ENCODE data around the gene MMP11. TPM values are rescaled to one million over a fixed set of nuclear protein-coding genes. Genes with fewer than 3 reads are reported as not detected.
"Not testable (repeated sequence)": the region's sequence is repeated elsewhere in the genome, so short reads cannot be mapped to it uniquely, and the experiment has no call there.

The MMP11 gene, protein sequence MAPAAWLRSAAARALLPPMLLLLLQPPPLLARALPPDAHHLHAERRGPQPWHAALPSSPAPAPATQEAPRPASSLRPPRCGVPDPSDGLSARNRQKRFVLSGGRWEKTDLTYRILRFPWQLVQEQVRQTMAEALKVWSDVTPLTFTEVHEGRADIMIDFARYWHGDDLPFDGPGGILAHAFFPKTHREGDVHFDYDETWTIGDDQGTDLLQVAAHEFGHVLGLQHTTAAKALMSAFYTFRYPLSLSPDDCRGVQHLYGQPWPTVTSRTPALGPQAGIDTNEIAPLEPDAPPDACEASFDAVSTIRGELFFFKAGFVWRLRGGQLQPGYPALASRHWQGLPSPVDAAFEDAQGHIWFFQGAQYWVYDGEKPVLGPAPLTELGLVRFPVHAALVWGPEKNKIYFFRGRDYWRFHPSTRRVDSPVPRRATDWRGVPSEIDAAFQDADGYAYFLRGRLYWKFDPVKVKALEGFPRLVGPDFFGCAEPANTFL
- total RNA-seq (2014; rRNA removed; shearing (Covaris generic); ENCODE audit: low replicate concordance) = 48.2 and 84.2 TPM in 2 replicates

DNA sequence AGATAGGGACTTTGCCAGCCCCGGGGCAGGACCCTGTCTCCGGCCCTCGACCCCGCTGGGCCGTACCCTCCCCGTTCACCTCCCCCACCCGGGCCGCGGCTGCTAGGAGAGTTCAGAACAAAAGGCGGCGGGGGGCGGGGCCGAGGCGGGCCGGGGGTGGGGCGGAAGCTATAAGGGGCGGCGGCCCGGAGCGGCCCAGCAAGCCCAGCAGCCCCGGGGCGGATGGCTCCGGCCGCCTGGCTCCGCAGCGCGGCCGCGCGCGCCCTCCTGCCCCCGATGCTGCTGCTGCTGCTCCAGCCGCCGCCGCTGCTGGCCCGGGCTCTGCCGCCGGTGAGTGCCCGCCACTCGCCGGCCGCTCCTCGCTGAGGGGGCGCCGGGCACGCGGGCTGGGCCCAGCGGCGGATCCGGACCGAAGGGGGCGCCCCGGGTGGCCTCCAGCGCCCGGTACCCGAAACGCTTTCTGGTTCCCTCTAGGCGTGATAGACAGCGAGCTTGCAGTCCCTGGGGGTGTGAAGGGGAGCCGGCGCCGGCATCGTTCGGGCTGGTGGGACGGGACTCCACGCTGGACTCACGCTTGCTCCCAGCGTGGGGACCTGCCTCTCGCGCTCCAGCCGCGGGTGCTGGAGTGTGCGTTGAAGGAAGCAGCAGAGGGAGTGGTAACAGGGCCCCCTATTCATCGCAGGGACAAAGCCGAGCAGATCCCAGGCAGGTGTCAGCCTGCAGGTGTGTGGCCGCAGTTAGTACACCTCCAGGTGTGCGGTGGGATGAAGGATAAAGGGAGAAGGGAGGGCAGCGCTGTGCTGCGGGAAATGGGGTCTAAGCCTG, at the start of gene MMP11:
Gene MMP11, plus strand, starts transcription at position 201 of the 825 bp plus-strand sequence. Its CDS starts 22 bp downstream, at position 223.
- Histone ChIP-seq H3K4me1 (ENCODE audit: low read length) (peaks cover 55% of the 10 kb centered on the region), H4K20me1 (ENCODE audit: insufficient read depth, low read depth, low read length) (peaks cover 4% of the 10 kb centered on the region; the same call in 1 of the 2 replicates), H3K79me2 (ENCODE audit: low read length) (peaks cover 24% of the 10 kb centered on the region; the same call in 1 of the 2 replicates), H3K36me3 (ENCODE audit: insufficient read depth, low read length) (no peaks in the 10 kb centered on the region), H3K4me2 (ENCODE audit: low read depth, low read length, poor library complexity, severe bottlenecking) (peak within 1 kb of the TSS; percentile 68), H3K9me2 (replicated peaks; ENCODE audit: insufficient read depth, low read length) (no peaks in the 10 kb centered on the region), H2AFZ (ENCODE audit: low read length) (peak within 1 kb of the TSS; percentile 87; the same call in 1 of the 2 replicates), H3K27me3 (ENCODE audit: low read length) (no peaks in the 10 kb centered on the region), H3K4me3 (ENCODE audit: low read length) (peak within 1 kb of the TSS; percentile 87), H3K27ac (ENCODE audit: low read length) (peak within 1 kb of the TSS; percentile 97), H3K9ac (ENCODE audit: low read length) (peak within 1 kb of the TSS; percentile 92), H3K9me3 (ENCODE audit: low read length) (no peaks in the 10 kb centered on the region)
- peak; percentile 89 for DNase-seq

- H3K36me3 ChIP-seq (ENCODE audit: insufficient read depth, low read length); H3K9me2 ChIP-seq (replicated peaks; ENCODE audit: insufficient read depth, low read length); H3K9me3 ChIP-seq (ENCODE audit: low read length); H3K4me2 ChIP-seq (ENCODE audit: low read depth, low read length, poor library complexity, severe bottlenecking); H3K9ac ChIP-seq (ENCODE audit: low read length); H2AFZ ChIP-seq (ENCODE audit: low read length); H3K4me3 ChIP-seq (ENCODE audit: low read length); H3K4me1 ChIP-seq (ENCODE audit: low read length); H3K27ac ChIP-seq (ENCODE audit: low read length); DNase-seq; H4K20me1 ChIP-seq (ENCODE audit: insufficient read depth, low read depth, low read length); H3K27me3 ChIP-seq (ENCODE audit: low read length); H3K79me2 ChIP-seq (ENCODE audit: low read length): not testable (repeated sequence)
Observed at GRCh38 chr22:23728108-23728507, 44.5 kb upstream of the MMP11 start.

DNA sequence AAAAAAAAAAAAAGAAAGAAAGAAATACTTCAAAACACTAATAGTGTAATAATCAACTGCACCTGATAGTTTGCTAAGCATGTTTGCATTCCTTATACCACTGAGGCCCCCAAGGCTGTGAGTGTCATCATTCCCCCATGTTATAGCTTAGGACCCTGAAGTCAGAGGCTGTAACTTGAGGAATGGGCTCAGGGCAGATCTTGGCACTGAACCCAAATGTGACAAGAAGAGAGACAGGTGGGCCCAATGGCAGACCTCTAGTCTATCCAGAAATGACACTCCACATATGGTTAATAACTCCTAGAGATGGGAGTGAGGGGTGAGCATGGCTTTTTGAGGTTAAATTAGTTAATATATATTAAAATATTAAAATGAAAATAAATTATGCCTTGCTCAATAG, 35.0 kb upstream of the MMP11 start:
- H3K9me2 ChIP-seq (replicated peaks; ENCODE audit: insufficient read depth, low read length) = no peaks in the 10 kb centered on the region
- H4K20me1 ChIP-seq (ENCODE audit: insufficient read depth, low read depth, low read length) = no peaks in the 10 kb centered on the region
- 0 out of 2 replicates have a peak, but pooled peaks cover 2% of the 10 kb centered on the region for H3K36me3 ChIP-seq (ENCODE audit: insufficient read depth, low read length)
- H3K4me2 ChIP-seq (ENCODE audit: low read depth, low read length, poor library complexity, severe bottlenecking) = no peak overlapping the region
- H3K4me3 ChIP-seq (ENCODE audit: low read length) = no peak overlapping the region
- no peak overlapping the region for H3K9ac ChIP-seq (ENCODE audit: low read length)
- H3K27ac ChIP-seq (ENCODE audit: low read length) = no peak overlapping the region
- DNase-seq = no peak
- no peaks in the 10 kb centered on the region for H3K9me3 ChIP-seq (ENCODE audit: low read length)
- H3K79me2 ChIP-seq (ENCODE audit: low read length) = no peaks in the 10 kb centered on the region
- H2AFZ ChIP-seq (ENCODE audit: low read length) = no peak overlapping the region
- no peaks in the 10 kb centered on the region for H3K27me3 ChIP-seq (ENCODE audit: low read length)
- no peaks in the 10 kb centered on the region; the same call in none of the 2 replicates for H3K4me1 ChIP-seq (ENCODE audit: low read length)

- no peaks in the 10 kb centered on the region for H4K20me1 ChIP-seq (ENCODE audit: insufficient read depth, low read depth, low read length)
- H3K9me2 ChIP-seq (replicated peaks; ENCODE audit: insufficient read depth, low read length) = no peaks in the 10 kb centered on the region
- no peak overlapping the region for H3K27ac ChIP-seq (ENCODE audit: low read length)
- H3K4me3 ChIP-seq (ENCODE audit: low read length) = no peak overlapping the region
- H2AFZ ChIP-seq (ENCODE audit: low read length) = no peak overlapping the region
- H3K79me2 ChIP-seq (ENCODE audit: low read length) = peaks cover 6% of the 10 kb centered on the region; the same call in 1 of the 2 replicates
- H3K4me1 ChIP-seq (ENCODE audit: low read length) = peaks cover 11% of the 10 kb centered on the region
- H3K27me3 ChIP-seq (ENCODE audit: low read length) = no peaks in the 10 kb centered on the region
- H3K9me3 ChIP-seq (ENCODE audit: low read length) = no peaks in the 10 kb centered on the region
- no peak overlapping the region for H3K9ac ChIP-seq (ENCODE audit: low read length)
- DNase-seq = peak; percentile 24
- no peak overlapping the region for H3K4me2 ChIP-seq (ENCODE audit: low read depth, low read length, poor library complexity, severe bottlenecking)
- H3K36me3 ChIP-seq (ENCODE audit: insufficient read depth, low read length) = peaks cover 16% of the 10 kb centered on the region; the same call in 1 of the 2 replicates
Observed at GRCh38 chr22:23742505-23743264, 30.0 kb upstream of the MMP11 start.

DNA sequence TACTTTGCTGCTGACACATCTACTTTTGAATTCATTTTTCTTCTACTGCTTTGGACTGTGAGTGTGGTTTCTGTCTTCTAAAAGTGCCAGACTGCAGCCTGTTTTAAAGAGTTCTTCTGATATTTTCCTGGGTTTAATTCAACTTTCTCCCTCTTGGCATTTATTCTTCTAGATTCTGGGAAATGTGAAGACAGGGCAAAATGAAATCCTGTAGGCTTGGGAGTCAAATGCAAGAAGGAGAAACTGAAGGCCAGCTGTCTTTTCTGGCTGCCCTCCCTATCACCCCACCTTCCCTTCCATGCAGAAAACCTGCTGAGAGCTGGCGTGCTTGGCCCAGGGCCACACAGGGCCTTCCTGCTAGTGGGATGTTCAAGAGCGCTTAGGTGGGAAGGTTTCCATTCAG, 29.3 kb upstream of the MMP11 start:
- H2AFZ ChIP-seq (ENCODE audit: low read length) = no peak overlapping the region
- no peaks in the 10 kb centered on the region for H4K20me1 ChIP-seq (ENCODE audit: insufficient read depth, low read depth, low read length)
- H3K9ac ChIP-seq (ENCODE audit: low read length) = no peak overlapping the region
- H3K27ac ChIP-seq (ENCODE audit: low read length) = no peak overlapping the region
- H3K4me1 ChIP-seq (ENCODE audit: low read length) = peaks cover 17% of the 10 kb centered on the region
- H3K27me3 ChIP-seq (ENCODE audit: low read length) = no peaks in the 10 kb centered on the region
- DNase-seq = peak; percentile 34
- H3K9me2 ChIP-seq (replicated peaks; ENCODE audit: insufficient read depth, low read length) = no peaks in the 10 kb centered on the region
- H3K4me2 ChIP-seq (ENCODE audit: low read depth, low read length, poor library complexity, severe bottlenecking) = no peak overlapping the region
- H3K36me3 ChIP-seq (ENCODE audit: insufficient read depth, low read length) = peaks cover 16% of the 10 kb centered on the region; the same call in 1 of the 2 replicates
- no peak overlapping the region for H3K4me3 ChIP-seq (ENCODE audit: low read length)
- no peaks in the 10 kb centered on the region for H3K9me3 ChIP-seq (ENCODE audit: low read length)
- peaks cover 6% of the 10 kb centered on the region; the same call in 1 of the 2 replicates for H3K79me2 ChIP-seq (ENCODE audit: low read length)

GRCh38 chr22:23744001-23744400, 28.6 kb upstream of the MMP11 start:
- DNase-seq = no peak
- H3K9ac ChIP-seq (ENCODE audit: low read length) = no peak overlapping the region

DNA sequence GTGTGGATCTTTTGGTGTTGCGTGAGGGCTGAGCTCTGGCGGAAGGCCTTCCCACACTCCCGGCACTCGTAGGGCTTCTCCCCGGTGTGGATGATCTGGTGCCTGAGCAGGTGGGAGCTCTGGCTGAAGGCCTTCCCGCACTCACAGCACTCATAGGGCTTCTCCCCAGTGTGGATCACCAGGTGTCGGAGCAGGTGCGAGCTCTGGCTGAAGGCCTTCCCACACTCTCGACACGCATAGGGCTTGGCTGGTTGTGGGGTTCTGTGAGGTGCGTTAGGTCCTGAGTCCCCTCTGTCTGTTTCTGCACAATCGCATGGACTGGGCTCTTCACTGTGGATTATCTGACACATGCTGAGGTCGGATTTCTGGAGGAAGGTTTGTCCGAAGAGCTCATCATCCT, 28.2 kb upstream of the MMP11 start:
- H3K9me3 ChIP-seq (ENCODE audit: low read length) = no peaks in the 10 kb centered on the region
- no peaks in the 10 kb centered on the region for H3K27me3 ChIP-seq (ENCODE audit: low read length)
- H3K9me2 ChIP-seq (replicated peaks; ENCODE audit: insufficient read depth, low read length) = no peaks in the 10 kb centered on the region
- no peak overlapping the region for H3K27ac ChIP-seq (ENCODE audit: low read length)
- H3K79me2 ChIP-seq (ENCODE audit: low read length) = peaks cover 6% of the 10 kb centered on the region; the same call in 1 of the 2 replicates
- DNase-seq = no peak
- H3K4me2 ChIP-seq (ENCODE audit: low read depth, low read length, poor library complexity, severe bottlenecking) = no peak overlapping the region
- H3K4me3 ChIP-seq (ENCODE audit: low read length) = no peak overlapping the region
- H2AFZ ChIP-seq (ENCODE audit: low read length) = no peak overlapping the region
- H3K4me1 ChIP-seq (ENCODE audit: low read length) = peaks cover 17% of the 10 kb centered on the region
- no peak overlapping the region for H3K9ac ChIP-seq (ENCODE audit: low read length)
- H3K36me3 ChIP-seq (ENCODE audit: insufficient read depth, low read length) = peaks cover 16% of the 10 kb centered on the region; the same call in 1 of the 2 replicates
- no peaks in the 10 kb centered on the region for H4K20me1 ChIP-seq (ENCODE audit: insufficient read depth, low read depth, low read length)

More at GRCh38 chr22:23744001-23744400, 28.6 kb upstream of the MMP11 start:
- Histone ChIP-seq H3K4me3 (ENCODE audit: low read length) (no peak overlapping the region), H4K20me1 (ENCODE audit: insufficient read depth, low read depth, low read length) (no peaks in the 10 kb centered on the region), H3K36me3 (ENCODE audit: insufficient read depth, low read length) (peaks cover 16% of the 10 kb centered on the region; the same call in 1 of the 2 replicates), H3K79me2 (ENCODE audit: low read length) (peaks cover 6% of the 10 kb centered on the region; the same call in 1 of the 2 replicates), H3K27me3 (ENCODE audit: low read length) (no peaks in the 10 kb centered on the region), H3K27ac (ENCODE audit: low read length) (no peak overlapping the region), H3K4me1 (ENCODE audit: low read length) (peaks cover 17% of the 10 kb centered on the region), H3K9me2 (replicated peaks; ENCODE audit: insufficient read depth, low read length) (no peaks in the 10 kb centered on the region), H3K9me3 (ENCODE audit: low read length) (no peaks in the 10 kb centered on the region), H3K4me2 (ENCODE audit: low read depth, low read length, poor library complexity, severe bottlenecking) (no peak overlapping the region), H2AFZ (ENCODE audit: low read length) (no peak overlapping the region)
